H9 (cell line): ENCODE data around the gene ARHGEF7. TPM values are rescaled to one million over a fixed set of nuclear protein-coding genes. Genes with fewer than 3 reads are reported as not detected.

ENCODE experiments used
- DNase-seq: peaks from one replicate; pipeline ENCODE4 v3.0.0-alpha.2; 2017
- H2AFZ ChIP-seq: one replicate; pipeline ENCODE4 v1.6.1; 2013; ENCODE audit warnings: mild to moderate bottlenecking, low read length, control low read depth, moderate library complexity
- H2AK5ac ChIP-seq: 2 replicates; pipeline ENCODE4 v1.6.1; 2013; ENCODE audit warnings: low read length, control low read depth, mixed read lengths; ENCODE audit not compliant: insufficient read length
- H2BK120ac ChIP-seq: one replicate; pipeline ENCODE4 v1.6.1; 2013; ENCODE audit warnings: low read depth, mild to moderate bottlenecking, low read length, control low read depth, inconsistent platforms; ENCODE audit not compliant: poor library complexity, severe bottlenecking
- H2BK12ac ChIP-seq: 2 replicates; pipeline ENCODE4 v1.6.1; 2013; ENCODE audit warnings: low read length, control low read depth, mixed read lengths, low read depth; ENCODE audit not compliant: insufficient read length
- H2BK15ac ChIP-seq: 2 replicates; pipeline ENCODE4 v1.6.1; 2013; ENCODE audit warnings: low read depth, low read length, control low read depth
- H2BK20ac ChIP-seq: one replicate; pipeline ENCODE4 v1.6.1; 2013; ENCODE audit warnings: low read depth, mild to moderate bottlenecking, low read length, control low read depth, inconsistent platforms; ENCODE audit not compliant: poor library complexity, severe bottlenecking
- H2BK5ac ChIP-seq: 2 replicates; pipeline ENCODE4 v1.6.1; 2013; ENCODE audit warnings: low read length, control low read depth, mixed read lengths; ENCODE audit not compliant: insufficient read length
- H3K14ac ChIP-seq: 2 replicates; pipeline ENCODE4 v1.6.1; 2013; ENCODE audit warnings: low read length, control low read depth; ENCODE audit not compliant: insufficient read depth
- H3K18ac ChIP-seq: 2 replicates; pipeline ENCODE4 v1.6.1; 2013; ENCODE audit warnings: low read depth, mild to moderate bottlenecking, mixed read lengths, low read length, control low read depth; ENCODE audit not compliant: insufficient read length
- H3K23ac ChIP-seq: 2 replicates; pipeline ENCODE4 v1.6.1; 2013; ENCODE audit warnings: low read length, control low read depth, mixed read lengths, low read depth; ENCODE audit not compliant: insufficient read length
- H3K23me2 ChIP-seq: 2 replicates; pipeline ENCODE4 v1.6.1; 2013; ENCODE audit warnings: low read depth, mild to moderate bottlenecking, mixed read lengths, low read length, control low read depth; ENCODE audit not compliant: insufficient read length, poor library complexity, severe bottlenecking
- H3K27ac ChIP-seq: 2 replicates; pipeline ENCODE4 v1.5.1; 2013; ENCODE audit warnings: low read length, control low read depth, mixed read lengths, low read depth; ENCODE audit not compliant: insufficient read length
- H3K27me3 ChIP-seq: 2 replicates; pipeline ENCODE4 v1.6.1; 2013; ENCODE audit warnings: low read length, control low read depth, inconsistent platforms; ENCODE audit not compliant: insufficient read depth
- H3K4ac ChIP-seq: 2 replicates; pipeline ENCODE4 v1.6.1; 2013; ENCODE audit warnings: low read depth, mild to moderate bottlenecking, control low read depth, inconsistent platforms, low read length, moderate library complexity
- H3K4me1 ChIP-seq: 2 replicates; pipeline ENCODE4 v1.6.1; 2013; ENCODE audit warnings: low read length, control low read depth, inconsistent platforms; ENCODE audit not compliant: insufficient read depth
- H3K4me2 ChIP-seq: 2 replicates; pipeline ENCODE4 v1.6.1; 2013; ENCODE audit warnings: low read length, control low read depth, mixed read lengths; ENCODE audit not compliant: insufficient read length, insufficient read depth
- H3K56ac ChIP-seq: 2 replicates; pipeline ENCODE4 v1.6.1; 2013; ENCODE audit warnings: low read depth, mild to moderate bottlenecking, mixed read lengths, low read length, control low read depth; ENCODE audit not compliant: insufficient read length
- H3K79me1 ChIP-seq: 2 replicates; pipeline ENCODE4 v1.6.1; 2013; ENCODE audit warnings: low read depth, mild to moderate bottlenecking, moderate library complexity, low read length, control low read depth, inconsistent platforms; ENCODE audit not compliant: insufficient read depth, poor library complexity, severe bottlenecking
- H3K79me2 ChIP-seq: 2 replicates; pipeline ENCODE4 v1.6.1; 2013; ENCODE audit warnings: low read length, control low read depth, inconsistent platforms; ENCODE audit not compliant: insufficient read depth
- H3K9ac ChIP-seq: 2 replicates; pipeline ENCODE4 v1.6.1; 2013; ENCODE audit warnings: low read length, control low read depth, mixed read lengths; ENCODE audit not compliant: insufficient read length; ENCODE audit errors: extremely low read depth
- H3K9me3 ChIP-seq: one replicate; pipeline ENCODE4 v1.6.1; 2013; ENCODE audit warnings: low read depth, low read length, inconsistent platforms; ENCODE audit not compliant: control insufficient read depth
- H3T11ph ChIP-seq: one replicate; pipeline ENCODE4 v1.6.1; 2013; ENCODE audit warnings: mild to moderate bottlenecking, low read length, control low read depth, inconsistent platforms
- H4K20me1 ChIP-seq: one replicate; pipeline ENCODE4 v1.6.1; 2013; ENCODE audit not compliant: control insufficient read depth, insufficient read length, insufficient read depth
- H4K5ac ChIP-seq: 2 replicates; pipeline ENCODE4 v1.6.1; 2013; ENCODE audit warnings: low read depth, mild to moderate bottlenecking, mixed read lengths, low read length, control low read depth; ENCODE audit not compliant: insufficient read length
- H4K8ac ChIP-seq: replicated peaks from 2 replicates; pipeline ENCODE4 v1.6.1; 2013; ENCODE audit warnings: low read length, control low read depth, mixed read lengths, low read depth; ENCODE audit not compliant: insufficient read length
- H4K91ac ChIP-seq: 2 replicates; pipeline ENCODE4 v1.6.1; 2013; ENCODE audit warnings: low read depth, mild to moderate bottlenecking, moderate library complexity, mixed read lengths, low read length, control low read depth; ENCODE audit not compliant: insufficient read length
- H3K27ac Mint-ChIP-seq, 3 experiments: 2 replicates in 2 of 3; 3 replicates in 1 of 3; pipeline ENCODE4 v1.8.0; 2020 to 2021; ENCODE audit warnings: mixed read lengths in 3 of 3, mild to moderate bottlenecking in 1 of 3, moderate library complexity in 1 of 3
- H3K27me3 Mint-ChIP-seq: 2 replicates; pipeline ENCODE4 v1.8.0; 2021; ENCODE audit warnings: low read depth, mild to moderate bottlenecking, moderate library complexity, mixed read lengths
- H3K36me3 Mint-ChIP-seq, 3 experiments: 2 replicates in 2 of 3; 3 replicates in 1 of 3; pipeline ENCODE4 v1.8.0; 2020 to 2021; ENCODE audit warnings: low read depth in 3 of 3, mixed read lengths in 3 of 3; ENCODE audit not compliant: insufficient read depth in 1 of 3
- H3K4me1 Mint-ChIP-seq, 2 experiments: 2 replicates each; pipeline ENCODE4 v1.8.0; 2020; ENCODE audit warnings: mixed read lengths in 2 of 2
- H3K4me3 Mint-ChIP-seq, 2 experiments: 2 replicates in 1 of 2; 3 replicates in 1 of 2; pipeline ENCODE4 v1.8.0; 2020 to 2021; ENCODE audit warnings: mild to moderate bottlenecking in 2 of 2, mixed read lengths in 2 of 2, moderate library complexity in 1 of 2
- H3K9me3 Mint-ChIP-seq, 2 experiments: 2 replicates in 1 of 2; 3 replicates in 1 of 2; pipeline ENCODE4 v1.8.0; 2020; ENCODE audit warnings: mild to moderate bottlenecking in 2 of 2, mixed read lengths in 2 of 2, moderate library complexity in 1 of 2
- CTCF ChIP-seq: fragments of 200-600 bp; sonication (generic); conservative IDR thresholded peaks from 3 replicates; pipeline ENCODE4 v1.8.0; 2021; ENCODE audit warnings: antibody characterized with exemption, mild to moderate bottlenecking
- WGBS: extraction: QIAGEN DNeasy Blood & Tissue Kit; methylation state at CpG from one replicate; pipeline ENCODE4 v1.1.7; 2013; ENCODE audit warnings: missing lambda C conversion rate, low lambda C conversion rate, mixed read lengths; ENCODE audit not compliant: insufficient read length; ENCODE audit errors: extremely low coverage; 5-methylcytosine and 5-hydroxymethylcytosine counted together
- total RNA-seq: library from RNA; stranded (reverse); gene quantifications from 2 replicates; pipeline ENCODE4 v1.2.1, GENCODE V29; 2021

ARHGEF7 gene
- total RNA-seq, 1 experiment from 2014 or later, result 51.9 TPM

GRCh38 chr13:111090169-111090568 lies 24.9 kb upstream of the ARHGEF7 start:
- H2AFZ ChIP-seq, result no peak overlapping the region
- H3K14ac ChIP-seq, result no peak overlapping the region
- H2BK120ac ChIP-seq, result no peak overlapping the region
- H3K18ac ChIP-seq, result no peak overlapping the region
- H3K9ac ChIP-seq, result no peak overlapping the region
- no peaks in the 10 kb centered on the region for H3K27me3 ChIP-seq
- no peak overlapping the region for H2AK5ac ChIP-seq
- H3K36me3 Mint-ChIP-seq, result no peaks in the 10 kb centered on the region; a peak in 1 of 7 replicates
- H4K20me1 ChIP-seq, result no peaks in the 10 kb centered on the region
- H3K9me3 ChIP-seq, result no peaks in the 10 kb centered on the region
- H3K4me3 Mint-ChIP-seq, result no peak overlapping the region
- H3K56ac ChIP-seq, result no peak overlapping the region
- no peaks in the 10 kb centered on the region for H3K4me1 ChIP-seq
- DNase-seq, result no peak
- H3K4ac ChIP-seq, result no peak overlapping the region
- no peak overlapping the region for H4K5ac ChIP-seq
- H3K9me3 Mint-ChIP-seq, result no peaks in the 10 kb centered on the region
- H2BK5ac ChIP-seq, result no peak overlapping the region
- H2BK12ac ChIP-seq, result no peak overlapping the region
- H3K79me1 ChIP-seq, result no peaks in the 10 kb centered on the region
- H2BK20ac ChIP-seq, result no peak overlapping the region
- no peak overlapping the region for H2BK15ac ChIP-seq
- H3T11ph ChIP-seq, result no peak overlapping the region
- no peaks in the 10 kb centered on the region for H3K79me2 ChIP-seq
- H3K27me3 Mint-ChIP-seq, result peaks cover 19% of the 10 kb centered on the region
- no peak overlapping the region for H3K27ac ChIP-seq
- no peak overlapping the region for H3K23ac ChIP-seq
- no peaks in the 10 kb centered on the region for H3K23me2 ChIP-seq
- H4K91ac ChIP-seq, result no peak overlapping the region
- no peak for TF ChIP-seq CTCF
- H3K4me1 Mint-ChIP-seq, result peaks cover 4 to 5% of the 10 kb centered on the region in 2 experiments; a peak in 3 of 4 replicates
- WGBS, result no CpG with 5 or more reads among the region's 7 CpGs
- no peak overlapping the region for H3K4me2 ChIP-seq
- no peak overlapping the region for H4K8ac ChIP-seq
- H3K27ac Mint-ChIP-seq, result no peak overlapping the region
